Measurements from ENCODE around the gene SELENOM.
"Not testable (repeated sequence)": the region's sequence is repeated elsewhere in the genome, so short reads cannot be mapped to it uniquely, and the experiment has no call there.

DNA sequence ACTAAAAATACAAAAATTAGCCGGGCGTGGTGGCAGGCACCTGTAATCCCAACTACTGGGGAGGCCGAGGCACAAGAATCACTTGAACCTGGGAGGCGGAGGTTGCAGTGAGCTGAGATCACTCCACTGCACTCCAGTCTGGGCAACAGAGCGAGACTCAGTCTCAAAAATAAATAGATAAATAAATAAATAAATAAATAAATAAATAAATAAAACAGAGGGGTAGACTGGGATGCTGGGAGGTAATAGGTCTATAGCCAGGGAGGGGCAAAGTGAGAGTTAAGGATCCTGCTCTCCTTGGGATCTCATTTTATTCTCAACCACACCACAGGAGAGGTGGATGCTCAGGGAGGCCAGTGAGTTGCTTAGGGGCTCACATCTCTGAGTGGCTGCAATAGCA, 9.8 kb downstream of the SELENOM start:
- TF ChIP-seq, protein P1, sequence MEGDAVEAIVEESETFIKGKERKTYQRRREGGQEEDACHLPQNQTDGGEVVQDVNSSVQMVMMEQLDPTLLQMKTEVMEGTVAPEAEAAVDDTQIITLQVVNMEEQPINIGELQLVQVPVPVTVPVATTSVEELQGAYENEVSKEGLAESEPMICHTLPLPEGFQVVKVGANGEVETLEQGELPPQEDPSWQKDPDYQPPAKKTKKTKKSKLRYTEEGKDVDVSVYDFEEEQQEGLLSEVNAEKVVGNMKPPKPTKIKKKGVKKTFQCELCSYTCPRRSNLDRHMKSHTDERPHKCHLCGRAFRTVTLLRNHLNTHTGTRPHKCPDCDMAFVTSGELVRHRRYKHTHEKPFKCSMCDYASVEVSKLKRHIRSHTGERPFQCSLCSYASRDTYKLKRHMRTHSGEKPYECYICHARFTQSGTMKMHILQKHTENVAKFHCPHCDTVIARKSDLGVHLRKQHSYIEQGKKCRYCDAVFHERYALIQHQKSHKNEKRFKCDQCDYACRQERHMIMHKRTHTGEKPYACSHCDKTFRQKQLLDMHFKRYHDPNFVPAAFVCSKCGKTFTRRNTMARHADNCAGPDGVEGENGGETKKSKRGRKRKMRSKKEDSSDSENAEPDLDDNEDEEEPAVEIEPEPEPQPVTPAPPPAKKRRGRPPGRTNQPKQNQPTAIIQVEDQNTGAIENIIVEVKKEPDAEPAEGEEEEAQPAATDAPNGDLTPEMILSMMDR (IDR thresholded peaks at IDR 0.05; ENCODE audit: low read depth, low read length, poor library complexity, severe bottlenecking): not testable (repeated sequence)
- TF ChIP-seq EZH2phosphoT487 (IDR thresholded peaks at IDR 0.05; ENCODE audit: borderline replicate concordance, low read length): not testable (repeated sequence)

All from DOHH2 (cell line).